Heart left ventricle (tissue), 13 donors: ENCODE results near the gene MSN.

Experiments used
- POLR2A ChIP-seq, 2 donors: fragments of 450-650 bp; IDR thresholded peaks; one replicate each; pipeline ENCODE4 v1.6.1; 2017; ENCODE audit warnings: antibody characterized with exemption in 2 of 2, mild to moderate bottlenecking in 2 of 2, moderate library complexity in 2 of 2
- TF ChIP-seq, protein P1 (sequence below), 12 donors: fragments of 200-600 bp; sonication (generic) in 4 of 12; IDR thresholded peaks; one replicate each; pipeline versions ENCODE4 v1.5.0 to v1.8.0; 2018 to 2022; ENCODE audit warnings: antibody characterized with exemption in 12 of 12, mild to moderate bottlenecking in 5 of 12
- donor health status: ischemic (EF 13 %, LVEDD 7.1; RV severe dilation, severe dysfunction).
- donor health status: DM: no; HTN: yes; CAD: no.
- donor health status: DM: no; HTN: no; CAD: no.
- donor health status: ischemic (EF 25% LVEDD 6.9; RV normal size, moderate dysfunction).
- donor health status: ischemic (EF 25% LVEDD 5.7; RV mildly dilated, moderate dysfunction).
- donor health status: ischemic (EF 35%, LVEDD 5.7; RV mildly dilated, moderate dysfunction).
- donor health status: nonischemic (EF 11% LVEDD 7.7; RV severe dilation, severe dysfunction).
- donor health status: DM: yes; HTN: yes; CAD: no.
- donor health status: PGD.
- donor health status: ischemic (EF 29% LVEDD 5.4; RV normal size, mild dysfunction).
- donor health status: nonischemic (EF 23%, LVEDD 6.1; RV moderate dilation, normal function).

DNA sequence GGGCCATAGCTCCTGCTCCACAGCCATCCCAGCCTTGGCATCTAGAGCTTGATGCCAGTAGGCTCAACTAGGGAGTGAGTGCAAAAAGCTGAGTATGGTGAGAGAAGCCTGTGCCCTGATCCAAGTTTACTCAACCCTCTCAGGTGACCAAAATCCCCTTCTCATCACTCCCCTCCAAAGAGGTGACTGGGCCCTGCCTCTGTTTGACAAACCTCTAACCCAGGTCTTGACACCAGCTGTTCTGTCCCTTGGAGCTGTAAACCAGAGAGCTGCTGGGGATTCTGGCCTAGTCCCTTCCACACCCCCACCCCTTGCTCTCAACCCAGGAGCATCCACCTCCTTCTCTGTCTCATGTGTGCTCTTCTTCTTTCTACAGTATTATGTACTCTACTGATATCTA lies 73.5 kb downstream of the MSN start:
- TF ChIP-seq, protein P1, sequence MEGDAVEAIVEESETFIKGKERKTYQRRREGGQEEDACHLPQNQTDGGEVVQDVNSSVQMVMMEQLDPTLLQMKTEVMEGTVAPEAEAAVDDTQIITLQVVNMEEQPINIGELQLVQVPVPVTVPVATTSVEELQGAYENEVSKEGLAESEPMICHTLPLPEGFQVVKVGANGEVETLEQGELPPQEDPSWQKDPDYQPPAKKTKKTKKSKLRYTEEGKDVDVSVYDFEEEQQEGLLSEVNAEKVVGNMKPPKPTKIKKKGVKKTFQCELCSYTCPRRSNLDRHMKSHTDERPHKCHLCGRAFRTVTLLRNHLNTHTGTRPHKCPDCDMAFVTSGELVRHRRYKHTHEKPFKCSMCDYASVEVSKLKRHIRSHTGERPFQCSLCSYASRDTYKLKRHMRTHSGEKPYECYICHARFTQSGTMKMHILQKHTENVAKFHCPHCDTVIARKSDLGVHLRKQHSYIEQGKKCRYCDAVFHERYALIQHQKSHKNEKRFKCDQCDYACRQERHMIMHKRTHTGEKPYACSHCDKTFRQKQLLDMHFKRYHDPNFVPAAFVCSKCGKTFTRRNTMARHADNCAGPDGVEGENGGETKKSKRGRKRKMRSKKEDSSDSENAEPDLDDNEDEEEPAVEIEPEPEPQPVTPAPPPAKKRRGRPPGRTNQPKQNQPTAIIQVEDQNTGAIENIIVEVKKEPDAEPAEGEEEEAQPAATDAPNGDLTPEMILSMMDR (IDR thresholded peaks at IDR 0.05) = no peak
- no peak for TF ChIP-seq POLR2A (IDR thresholded peaks at IDR 0.05)
